Measurements from ENCODE around the gene PDLIM5.
"Not testable (repeated sequence)": the region's sequence is repeated elsewhere in the genome, so short reads cannot be mapped to it uniquely, and the experiment has no call there.

The PDLIM5 gene

GRCh38 chr4:94463771-94464170 lies 12.0 kb downstream of the PDLIM5 start:
- no peak for DNase-seq (ENCODE audit: low read depth)

GRCh38 chr4:94466371-94466770 lies 14.6 kb downstream of the PDLIM5 start:
- no peak for DNase-seq (ENCODE audit: low read depth)

DNA sequence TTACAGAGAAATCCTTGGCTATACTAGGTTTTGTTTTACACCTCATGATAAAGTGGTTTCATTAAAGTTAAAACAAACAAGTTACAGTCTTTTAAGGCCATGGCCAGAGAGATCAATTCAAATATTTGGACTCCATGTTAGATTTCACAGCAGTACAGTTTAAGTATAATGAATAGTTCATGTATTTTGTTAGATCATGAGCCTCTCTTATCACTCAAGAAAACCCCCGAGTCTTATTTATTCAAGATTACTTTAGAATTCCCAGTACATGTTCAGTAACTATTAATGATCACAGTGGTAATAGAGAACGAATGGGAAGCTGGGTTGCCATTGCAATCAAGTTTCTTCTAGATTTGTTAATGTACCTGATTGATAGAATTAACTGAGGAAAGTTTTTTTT lies 15.2 kb downstream of the PDLIM5 start:
- DNase-seq (ENCODE audit: low read depth), result no peak

DNA sequence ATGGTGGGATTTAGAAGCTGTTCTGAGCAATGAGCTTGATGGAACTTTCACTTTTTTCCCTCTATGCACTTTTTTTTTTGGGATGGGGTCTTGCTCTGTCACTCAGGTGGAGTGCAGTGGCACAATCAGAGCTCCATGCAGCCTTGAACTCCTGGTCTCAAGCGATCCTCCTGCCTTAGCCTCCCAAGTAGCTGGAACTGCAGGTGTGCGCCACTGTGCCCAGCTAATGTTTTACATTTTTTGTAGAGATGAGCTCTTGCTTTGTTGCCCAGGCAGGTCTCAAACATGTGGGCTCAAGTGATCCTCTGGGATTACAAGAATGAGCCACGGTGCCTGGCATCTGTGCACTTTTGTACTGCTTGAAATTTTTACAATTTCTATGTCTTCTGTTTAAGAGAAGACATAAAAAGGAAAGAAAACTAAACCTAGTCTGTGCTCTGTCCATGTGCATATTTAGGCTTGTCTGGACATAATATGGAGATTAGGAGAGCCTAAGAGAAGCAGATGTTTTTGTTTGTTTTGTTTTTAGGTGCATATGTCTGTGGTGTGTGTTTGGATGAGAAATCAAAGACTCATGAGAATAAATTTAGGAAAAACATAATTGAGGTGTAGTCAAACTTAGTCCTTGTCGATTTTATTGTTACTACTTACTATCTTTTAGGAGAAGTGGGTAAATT lies 16.5 kb downstream of the PDLIM5 start:
- DNase-seq (ENCODE audit: low read depth), result no peak

- no peak for DNase-seq (ENCODE audit: low read depth)
Measured at GRCh38 chr4:94469221-94469784, 17.6 kb downstream of the PDLIM5 start.

DNA sequence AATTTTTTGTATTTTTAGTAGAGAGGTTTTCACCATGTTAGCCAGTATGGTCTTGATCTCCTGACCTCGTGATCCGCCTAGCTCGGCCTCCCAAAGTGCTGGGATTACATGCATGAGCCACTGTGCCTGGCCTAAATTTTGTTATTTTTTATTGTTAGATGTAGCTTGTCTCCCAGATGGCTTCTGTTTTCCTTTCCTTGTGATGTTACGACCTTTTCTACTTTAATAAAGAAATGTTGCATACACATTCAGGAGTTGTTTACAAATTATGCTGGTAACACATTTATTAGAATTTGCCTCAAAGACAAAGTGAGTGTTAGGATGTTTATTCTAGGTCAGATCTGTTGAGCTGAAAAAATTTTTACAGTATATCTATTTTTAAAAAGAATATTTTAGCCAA lies 18.4 kb downstream of the PDLIM5 start:
- DNase-seq (ENCODE audit: low read depth), result no peak

GRCh38 chr4:94470782-94471181 lies 19.0 kb downstream of the PDLIM5 start:
- DNase-seq (ENCODE audit: low read depth), result not testable (repeated sequence)

- DNase-seq (ENCODE audit: low read depth), result no peak
Measured at GRCh38 chr4:94472056-94472826, 20.5 kb downstream of the PDLIM5 start.

DNA sequence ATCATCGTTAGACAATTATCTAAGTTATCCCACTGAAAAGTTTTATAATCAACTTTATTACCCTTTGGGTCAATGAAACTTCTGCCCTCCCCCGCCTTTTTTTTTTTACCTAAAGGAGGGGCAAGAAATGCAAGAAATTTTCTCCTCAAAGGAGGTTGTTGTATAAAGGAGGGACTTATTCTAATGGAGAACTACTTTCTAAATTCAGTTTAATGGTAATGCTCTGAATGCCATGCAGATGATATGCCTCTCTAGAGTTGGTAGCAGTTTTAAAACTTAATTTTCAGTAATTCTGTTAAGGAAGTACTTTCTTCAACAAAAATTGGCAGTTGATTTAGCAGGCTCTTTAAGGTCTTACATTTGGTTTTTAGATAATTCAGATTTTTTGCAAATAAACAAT lies 23.3 kb downstream of the PDLIM5 start:
- DNase-seq (ENCODE audit: low read depth), result no peak

- DNase-seq (ENCODE audit: low read depth), result no peak
Measured at GRCh38 chr4:94475794-94476193, 24.1 kb downstream of the PDLIM5 start.

DNA sequence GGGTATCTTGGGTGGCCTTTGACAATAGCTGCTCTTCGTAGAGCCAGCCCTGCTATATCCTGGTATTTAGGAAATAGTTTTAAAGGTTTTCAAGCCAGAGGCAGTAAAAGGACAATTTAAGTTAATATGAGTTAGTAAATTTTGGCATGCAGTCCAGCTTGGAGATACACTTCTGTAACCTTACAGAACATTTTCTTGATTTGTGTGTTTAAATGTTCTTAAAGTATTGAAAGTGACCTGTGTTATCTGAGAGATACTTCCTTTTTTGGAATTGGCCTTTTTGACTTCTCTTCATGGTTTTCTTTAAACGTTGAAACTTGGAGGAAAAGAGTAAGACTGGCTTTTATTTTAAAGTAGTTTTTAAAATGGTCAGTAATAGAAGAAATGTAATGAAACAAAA lies 25.5 kb downstream of the PDLIM5 start:
- no peak for DNase-seq (ENCODE audit: low read depth)

- DNase-seq (ENCODE audit: low read depth), result not testable (repeated sequence)
Measured at GRCh38 chr4:94478805-94479204, 27.1 kb downstream of the PDLIM5 start.

GRCh38 chr4:94479358-94480141 lies 27.8 kb downstream of the PDLIM5 start:
- no peak for DNase-seq (ENCODE audit: low read depth)

GRCh38 chr4:94480362-94480951 lies 28.7 kb downstream of the PDLIM5 start:
- no peak for DNase-seq (ENCODE audit: low read depth)

DNA sequence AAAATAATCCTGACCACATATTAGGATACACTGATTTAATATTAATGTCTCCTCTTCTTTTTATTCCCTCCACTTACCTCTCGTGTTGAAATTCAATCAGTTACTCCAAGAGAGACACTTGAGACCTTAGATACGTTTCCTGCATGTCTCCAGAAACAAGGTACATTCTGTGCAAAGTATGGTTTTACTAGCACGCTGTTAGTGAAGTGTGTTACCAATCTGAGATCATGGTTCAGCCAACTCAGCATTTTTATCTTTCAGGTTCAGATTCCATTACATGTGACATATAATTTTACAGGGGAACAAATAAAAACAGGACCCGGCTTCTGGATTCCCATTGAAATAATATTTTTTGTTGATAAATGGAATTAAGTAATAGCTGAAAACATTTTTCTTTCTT lies 32.2 kb downstream of the PDLIM5 start:
- no peak for DNase-seq (ENCODE audit: low read depth)

GRCh38 chr4:94484818-94485217 lies 33.1 kb downstream of the PDLIM5 start:
- no peak for DNase-seq (ENCODE audit: low read depth)

- no peak for DNase-seq (ENCODE audit: low read depth)
Measured at GRCh38 chr4:94486372-94486801, 34.6 kb downstream of the PDLIM5 start.

GRCh38 chr4:94488670-94489069 lies 36.9 kb downstream of the PDLIM5 start:
- no peak for DNase-seq (ENCODE audit: low read depth)

- no peak for DNase-seq (ENCODE audit: low read depth)
Measured at GRCh38 chr4:94489098-94489497, 37.4 kb downstream of the PDLIM5 start.

DNA sequence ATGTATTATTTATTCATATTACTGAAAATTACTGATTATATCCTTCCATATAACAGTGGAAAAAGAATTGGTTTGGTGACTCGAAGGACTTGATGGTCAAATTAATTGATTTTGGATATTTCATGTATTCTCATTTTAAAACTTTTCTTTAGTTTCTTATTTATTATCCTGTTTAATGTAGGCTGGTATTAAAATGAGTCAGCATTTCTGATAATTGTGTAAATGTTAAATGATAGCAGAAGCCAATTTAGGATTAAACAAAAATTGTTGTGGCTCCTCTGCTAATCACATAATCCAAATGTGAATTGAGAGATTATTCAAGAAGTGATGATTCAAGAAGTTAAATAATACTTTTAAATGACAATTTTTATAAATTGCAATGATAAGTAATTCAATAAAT lies 38.7 kb downstream of the PDLIM5 start:
- no peak for DNase-seq (ENCODE audit: low read depth)

- DNase-seq (ENCODE audit: low read depth), result no peak
Measured at GRCh38 chr4:94491322-94491721, 39.6 kb downstream of the PDLIM5 start.

DNA sequence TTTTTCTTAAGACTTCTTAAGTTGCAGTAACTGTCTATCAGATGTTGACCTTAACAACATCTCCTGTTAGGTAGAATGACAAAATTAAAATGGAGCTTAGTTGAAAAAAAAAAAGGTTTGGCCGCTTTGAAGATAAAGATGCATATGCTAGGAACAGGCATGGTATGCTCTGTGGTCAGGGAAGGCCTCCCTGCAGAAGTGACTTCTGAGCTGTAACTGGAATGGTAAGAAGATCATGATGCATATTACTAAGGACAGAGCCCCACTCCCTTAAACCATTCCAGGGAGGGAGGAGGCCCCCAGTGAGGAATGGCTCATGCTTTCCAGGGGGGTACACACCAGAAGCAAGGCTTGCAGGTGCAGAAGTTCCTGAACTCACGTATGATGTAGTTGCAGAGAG lies 43.7 kb downstream of the PDLIM5 start:
- no peak for DNase-seq (ENCODE audit: low read depth)

All from activated T-cell treated with anti-CD3 and anti-CD28 coated beads for 24 hours (primary cell).